GM19351 (cell line): Measurements from ENCODE around the gene ZNF700.
"Not testable (repeated sequence)": the region's sequence is repeated elsewhere in the genome, so short reads cannot be mapped to it uniquely, and the experiment has no call there.

ENCODE experiments used
- ATAC-seq: cut with Tn5 transposase; IDR thresholded peaks from one replicate; pipeline ENCODE4 v1.9.1; 2021; ENCODE audit warnings: mild to moderate bottlenecking, moderate library complexity; ENCODE audit not compliant: unreplicated experiment

The ZNF700 gene

DNA sequence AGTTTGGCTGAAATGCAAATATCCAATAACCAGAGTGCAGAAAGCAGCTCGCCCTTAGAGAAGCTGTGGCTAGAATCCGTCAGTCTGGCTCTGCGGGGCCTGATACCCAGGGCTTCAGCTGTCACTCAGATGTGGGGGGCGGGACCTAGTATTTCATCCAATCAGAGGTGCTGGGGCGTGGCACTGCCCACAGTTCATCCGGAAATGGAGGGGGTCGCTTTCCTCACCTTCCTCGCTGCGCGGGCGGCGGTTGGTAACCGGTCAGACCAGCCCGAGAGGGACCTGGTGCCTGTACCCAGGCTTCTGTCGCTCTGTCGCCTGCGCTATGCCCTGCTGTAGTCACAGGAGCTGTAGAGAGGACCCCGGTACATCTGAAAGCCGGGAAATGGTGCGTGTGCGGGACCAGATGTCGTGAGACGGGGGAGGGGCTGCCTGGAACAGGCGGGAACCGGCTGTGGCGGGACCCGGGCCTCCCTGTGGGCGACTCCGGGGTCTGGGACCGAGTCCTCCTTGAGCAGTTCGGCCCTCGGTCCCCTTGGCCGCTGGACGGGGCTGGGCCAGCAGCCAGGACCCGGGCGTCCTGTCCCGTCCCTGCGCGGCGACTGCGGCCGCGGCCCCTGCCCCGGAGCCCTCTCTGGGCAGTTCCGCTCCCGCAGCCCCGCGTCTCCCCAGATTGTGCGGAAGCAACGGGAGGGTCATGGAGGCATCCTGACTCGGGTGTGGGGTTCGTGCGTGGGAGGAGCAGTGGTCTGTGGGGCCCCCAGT, at the start of gene ZNF700:
TSS of gene ZNF700 (plus strand) at position 222 of the 765 bp plus-strand sequence. CDS start at position 326, 104 bp downstream.
- ATAC-seq, result peak; percentile 89

- ATAC-seq, result not testable (repeated sequence)
Measured at GRCh38 chr19:11879687-11880266, 45.1 kb upstream of the ZNF700 start.

GRCh38 chr19:11880598-11880997, 44.3 kb upstream of the ZNF700 start:
- no peak for ATAC-seq

GRCh38 chr19:11881151-11881800, 43.6 kb upstream of the ZNF700 start:
- no peak for ATAC-seq

DNA sequence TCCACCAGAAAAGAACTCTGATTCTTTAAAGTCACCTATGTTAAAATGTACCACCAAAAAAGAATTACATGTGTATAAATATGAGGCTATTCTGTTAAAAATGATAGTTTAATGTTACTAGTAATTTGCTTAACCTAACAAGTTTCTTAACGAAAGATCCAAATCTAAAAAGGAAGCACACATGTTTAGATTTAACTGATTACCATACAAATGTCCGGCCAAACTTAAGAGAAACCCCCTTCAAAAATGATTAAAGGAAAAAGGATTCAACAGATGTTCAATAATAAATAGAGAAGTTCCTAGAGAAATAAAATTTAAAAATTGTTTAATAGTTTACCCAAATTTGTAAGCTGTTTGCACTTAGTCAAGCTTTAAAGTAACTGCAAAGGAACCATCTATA, 42.3 kb upstream of the ZNF700 start:
- no peak for ATAC-seq

DNA sequence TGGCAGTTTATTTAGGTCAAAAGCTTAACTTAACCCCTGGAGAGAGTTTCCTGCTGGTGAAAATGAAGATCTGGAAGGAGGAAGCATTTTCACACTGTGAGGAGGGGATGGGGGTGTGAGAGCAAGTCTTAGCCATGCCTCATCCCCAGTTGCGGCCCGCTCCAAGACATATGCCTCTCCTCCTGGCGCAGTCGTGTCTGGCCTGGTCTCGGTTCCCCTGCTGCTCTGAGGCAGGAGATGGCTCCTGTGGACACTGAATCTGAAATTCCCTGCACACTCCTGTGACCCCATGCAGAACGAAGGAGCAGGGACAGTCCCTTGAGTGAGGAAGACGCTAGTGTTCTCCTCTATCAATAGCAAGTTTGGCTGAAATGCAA, 37.7 kb upstream of the ZNF700 start:
- ATAC-seq, result no peak

DNA sequence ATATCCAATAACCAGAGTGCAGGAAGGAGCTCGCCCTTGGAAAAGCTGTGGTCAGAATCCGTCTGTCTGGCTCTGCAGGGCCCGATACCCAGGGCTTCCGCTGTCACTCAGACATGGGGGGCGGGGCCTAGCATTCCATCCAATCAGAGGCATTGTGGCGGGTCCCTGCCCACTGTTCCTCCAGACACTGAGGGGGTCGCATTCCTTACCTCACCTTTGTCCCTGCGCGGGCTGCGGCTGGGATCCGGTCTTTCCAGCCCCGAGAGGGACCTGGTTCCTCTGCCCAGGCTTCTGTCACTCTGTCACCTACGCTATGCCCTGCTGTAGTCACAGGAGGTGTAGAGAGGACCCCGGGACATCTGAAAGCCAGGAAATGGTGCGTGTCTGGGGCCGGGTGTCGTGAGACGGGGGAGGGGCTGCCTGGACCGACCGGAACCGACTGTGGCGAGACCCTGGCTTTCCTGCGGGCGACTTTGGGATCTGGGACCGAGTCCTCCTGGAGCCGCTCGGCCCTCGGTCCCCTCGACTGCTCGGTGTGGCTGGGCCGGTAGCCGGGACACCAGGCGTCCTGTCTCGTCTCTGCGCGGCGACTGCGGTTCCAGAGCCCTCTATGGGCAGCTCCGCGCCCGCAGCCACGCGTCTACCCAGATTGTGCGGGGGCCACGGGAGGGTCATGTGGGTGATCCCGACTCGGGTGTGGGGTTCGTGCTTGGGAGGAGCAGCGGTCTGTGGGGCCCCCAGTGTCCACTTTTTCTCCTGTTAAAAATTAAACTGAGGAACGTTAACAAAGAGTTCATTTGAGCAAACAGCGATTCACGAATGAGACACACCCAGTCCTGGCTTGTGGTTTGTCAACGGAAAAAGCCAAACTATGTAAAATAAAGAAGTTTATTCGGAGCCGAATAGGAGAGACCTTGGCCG, 37.0 kb upstream of the ZNF700 start, which contains the start of gene ZNF69:
TSS of gene ZNF69 (plus strand) at position 172 of the 921 bp plus-strand sequence. CDS start at position 314, 142 bp downstream.
- ATAC-seq, result no peak

DNA sequence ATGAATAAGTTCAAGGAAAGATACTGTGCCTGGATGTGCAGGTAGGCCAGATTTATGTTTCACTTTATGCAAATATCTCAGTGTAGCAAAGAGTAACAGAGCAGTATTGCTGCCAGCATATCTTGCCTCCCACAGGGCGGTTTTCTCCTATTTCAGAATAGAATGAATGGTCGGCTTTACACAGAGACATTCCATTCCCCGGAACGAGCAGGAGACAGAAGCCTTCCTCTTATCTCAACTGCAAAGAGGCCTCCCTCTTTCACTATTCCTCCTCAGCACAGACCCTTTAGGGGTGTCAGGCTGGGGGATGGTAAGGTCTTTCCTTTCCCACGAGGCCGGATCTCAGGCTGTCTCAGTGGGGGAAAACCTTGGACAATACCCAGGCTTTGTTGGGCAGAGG, 35.0 kb upstream of the ZNF700 start:
- ATAC-seq, result not testable (repeated sequence)

- no peak for ATAC-seq
Measured at GRCh38 chr19:11890634-11891033, 34.3 kb upstream of the ZNF700 start.

DNA sequence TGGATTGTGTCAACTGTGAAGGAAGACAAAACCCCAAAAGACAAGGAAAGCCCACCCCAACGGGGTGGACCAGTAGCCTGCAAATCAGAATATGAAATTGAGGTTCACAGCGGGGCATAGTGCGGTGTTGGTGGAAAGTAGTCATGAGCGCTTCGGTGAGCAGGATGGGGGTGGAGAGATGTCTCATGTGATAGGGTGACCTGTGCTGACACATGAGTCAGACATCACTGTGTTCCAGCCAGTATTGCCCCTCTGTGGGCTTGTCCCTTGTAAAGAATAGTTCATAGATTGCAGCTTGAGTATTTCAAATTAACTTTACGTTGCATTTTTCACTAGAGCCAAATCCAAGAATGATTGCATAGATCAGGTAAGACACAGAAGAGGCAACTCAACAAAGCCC, 30.1 kb upstream of the ZNF700 start:
- no peak for ATAC-seq

GRCh38 chr19:11902228-11902627, 22.7 kb upstream of the ZNF700 start:
- ATAC-seq, result no peak

DNA sequence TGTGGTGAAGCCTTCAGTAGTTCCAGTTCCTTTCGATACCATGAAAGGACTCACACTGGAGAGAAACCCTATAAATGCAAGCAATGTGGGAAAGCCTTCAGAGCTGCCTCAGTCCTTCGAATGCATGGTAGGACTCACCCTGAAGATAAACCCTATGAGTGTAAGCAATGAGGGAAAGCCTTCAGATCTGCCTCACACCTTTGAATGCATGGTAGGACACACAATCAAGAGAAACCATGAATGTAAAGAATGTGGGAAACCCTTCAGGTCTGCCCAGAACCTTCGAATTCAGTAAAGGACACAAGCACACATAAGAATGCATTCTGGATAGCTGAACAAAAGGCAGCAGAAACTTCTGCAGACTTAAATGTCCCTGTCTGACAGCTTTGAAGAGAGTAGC, 19.0 kb upstream of the ZNF700 start:
- ATAC-seq, result no peak

DNA sequence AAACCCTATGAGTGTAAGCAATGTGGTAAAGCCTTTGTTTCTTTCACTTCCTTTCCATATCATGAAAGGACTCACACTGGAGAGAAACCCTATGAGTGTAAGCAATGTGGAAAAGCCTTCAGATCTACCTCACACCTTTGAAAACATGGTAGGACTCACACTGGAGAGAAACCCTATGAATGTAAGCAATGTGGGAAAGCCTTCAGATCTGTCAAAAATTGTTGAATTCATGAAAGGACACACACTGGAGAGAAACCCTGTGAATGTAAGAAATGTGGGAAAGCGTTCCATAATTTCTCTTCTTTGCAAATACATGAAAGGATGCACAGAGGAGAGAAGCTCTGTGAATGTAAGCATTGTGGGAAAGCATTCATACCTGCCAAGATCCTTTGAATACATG, 13.0 kb upstream of the ZNF700 start:
- not testable (repeated sequence) for ATAC-seq

GRCh38 chr19:11914417-11915051, 10.4 kb upstream of the ZNF700 start:
- not testable (repeated sequence) for ATAC-seq

- no peak for ATAC-seq
Measured at GRCh38 chr19:11921852-11922495, 2.9 kb upstream of the ZNF700 start.

DNA sequence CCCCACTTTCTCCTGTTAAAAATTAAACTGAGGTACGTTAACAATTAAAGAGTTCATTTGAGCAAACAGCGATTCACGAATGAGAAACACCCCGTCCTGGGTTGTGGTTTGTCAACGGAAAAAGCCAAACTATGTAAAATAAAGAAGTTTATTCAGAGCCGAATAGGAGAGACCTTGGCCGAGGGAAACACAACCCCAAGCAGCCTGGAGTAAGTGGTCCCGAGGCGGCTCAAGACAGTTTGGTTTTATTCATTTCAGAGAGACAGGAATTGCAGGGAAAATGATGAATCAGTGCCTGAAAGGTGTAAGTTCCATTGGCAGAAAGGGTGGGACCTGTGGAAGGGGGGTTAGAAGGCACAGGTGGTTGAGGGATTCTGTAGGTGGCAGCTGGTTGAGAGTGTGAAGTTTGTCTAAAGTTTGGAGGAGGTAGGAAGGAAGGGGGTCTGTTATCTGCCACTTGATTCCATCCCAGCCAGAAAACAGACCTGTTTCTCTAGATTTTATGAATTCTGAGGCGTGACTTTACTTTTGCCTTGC, 812 bp downstream of the ZNF700 start:
- ATAC-seq, result not testable (repeated sequence)

DNA sequence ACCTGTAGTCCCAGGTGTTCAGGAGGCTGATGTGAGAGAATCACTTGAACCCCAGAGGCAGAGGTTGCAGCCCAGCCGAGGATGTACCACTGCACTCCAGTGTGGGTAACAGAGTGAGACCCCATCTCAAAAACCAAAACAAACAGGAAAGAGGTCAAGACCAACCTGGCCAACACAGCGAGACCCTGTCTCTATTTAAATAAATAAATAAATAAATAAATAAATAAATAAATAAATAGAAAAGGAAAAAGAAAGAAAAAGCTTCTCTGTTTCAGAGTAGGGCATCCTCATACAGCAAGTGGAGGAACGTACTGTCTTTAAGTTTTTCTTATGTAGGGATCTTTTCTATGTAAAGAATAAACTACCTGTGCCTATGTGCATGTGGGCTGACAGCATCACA, 2.3 kb downstream of the ZNF700 start:
- ATAC-seq, result no peak

- ATAC-seq, result no peak
Measured at GRCh38 chr19:11931051-11931450, 6.1 kb downstream of the ZNF700 start.

DNA sequence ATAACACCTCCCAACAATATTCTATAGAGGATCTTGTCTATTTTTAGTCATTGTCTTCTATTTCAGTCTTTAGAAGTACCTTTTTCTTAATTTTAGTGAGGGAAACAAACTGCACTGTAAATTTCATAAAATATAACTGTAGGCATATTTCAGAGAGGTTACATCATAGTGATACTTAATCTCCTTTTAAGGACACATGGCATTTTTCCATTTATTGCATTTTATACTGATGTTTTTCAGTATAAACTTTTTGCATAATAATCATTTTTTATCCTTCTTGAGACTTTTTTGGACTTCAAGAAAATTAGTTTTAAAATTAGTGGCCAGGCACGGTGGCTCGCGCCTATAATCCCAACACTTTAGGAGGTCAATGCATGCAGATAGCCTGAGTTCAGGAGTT, 6.6 kb downstream of the ZNF700 start:
- ATAC-seq, result no peak

DNA sequence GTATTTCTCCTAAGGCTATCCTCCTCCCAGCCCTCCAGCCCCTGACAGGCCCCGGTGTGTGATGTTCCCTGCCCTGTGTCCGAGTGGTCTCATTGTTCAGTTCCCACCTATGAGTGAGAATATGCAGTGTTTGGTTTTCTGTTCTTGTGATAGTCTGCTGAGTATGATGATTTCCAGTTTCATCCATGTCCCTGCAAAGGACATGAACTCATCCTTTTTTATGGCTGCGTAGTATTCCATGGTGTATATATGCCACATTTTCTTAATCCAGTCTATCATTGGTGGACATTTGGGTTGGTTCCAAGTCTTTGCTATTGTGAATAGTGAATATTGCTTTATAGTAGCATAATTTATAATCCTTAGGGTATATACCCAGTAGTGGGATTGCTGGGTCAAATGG, 10.9 kb downstream of the ZNF700 start:
- not testable (repeated sequence) for ATAC-seq
